HG02943 (cell line): Measurements from ENCODE around the gene CFAP61.
"Not testable (repeated sequence)": the region's sequence is repeated elsewhere in the genome, so short reads cannot be mapped to it uniquely, and the experiment has no call there.

Source experiments
- ATAC-seq: cut with Tn5 transposase; IDR thresholded peaks from one replicate; pipeline ENCODE4 v1.9.1; 2021; ENCODE audit warnings: mild to moderate bottlenecking, low read depth, moderate library complexity; ENCODE audit not compliant: unreplicated experiment

Gene CFAP61

DNA sequence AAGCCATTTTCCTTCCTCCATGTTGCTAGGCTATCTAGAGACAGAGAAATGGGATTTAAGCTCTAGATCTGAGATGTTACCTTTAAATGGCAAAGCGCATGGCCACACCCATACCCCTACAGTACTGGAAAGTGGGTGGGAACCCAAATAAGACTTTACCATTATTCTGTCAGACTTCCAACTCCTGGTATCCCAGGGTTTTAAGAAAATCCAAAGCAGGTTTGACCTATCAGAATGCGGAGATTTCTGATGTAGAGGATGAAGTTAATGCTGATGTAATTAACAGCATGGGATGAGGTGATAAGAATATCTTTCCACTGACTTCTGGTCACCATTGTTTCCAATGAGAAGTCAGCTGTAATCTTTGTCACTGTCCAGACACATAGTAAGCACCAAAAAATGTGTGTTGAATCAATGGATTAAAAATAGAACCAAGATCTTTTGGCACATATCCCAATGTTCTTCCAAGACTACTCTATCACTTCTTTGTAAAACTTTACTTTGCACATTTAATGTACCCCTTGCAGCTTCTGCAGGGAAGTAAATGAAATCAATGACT is 174.8 kb downstream of the CFAP61 start:
- no peak for ATAC-seq

DNA sequence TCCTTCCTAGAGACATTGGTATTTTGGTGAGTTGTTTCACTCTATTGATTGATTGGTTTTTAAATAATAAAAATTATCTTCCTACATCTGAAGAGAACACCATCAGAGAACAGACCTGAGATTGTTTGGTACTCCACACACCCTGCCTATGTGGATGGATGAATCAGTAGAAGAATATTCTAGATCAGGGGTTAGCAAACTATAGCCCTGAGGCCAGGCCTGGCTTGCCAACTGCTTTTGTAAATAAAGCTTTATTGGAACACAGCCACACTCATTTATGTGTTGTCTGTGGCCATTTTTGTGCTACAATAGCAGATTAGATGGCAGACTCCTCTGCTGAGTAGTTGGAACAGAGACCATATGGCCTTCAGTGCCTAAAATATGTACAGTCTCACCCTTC is 176.0 kb downstream of the CFAP61 start:
- no peak for ATAC-seq

DNA sequence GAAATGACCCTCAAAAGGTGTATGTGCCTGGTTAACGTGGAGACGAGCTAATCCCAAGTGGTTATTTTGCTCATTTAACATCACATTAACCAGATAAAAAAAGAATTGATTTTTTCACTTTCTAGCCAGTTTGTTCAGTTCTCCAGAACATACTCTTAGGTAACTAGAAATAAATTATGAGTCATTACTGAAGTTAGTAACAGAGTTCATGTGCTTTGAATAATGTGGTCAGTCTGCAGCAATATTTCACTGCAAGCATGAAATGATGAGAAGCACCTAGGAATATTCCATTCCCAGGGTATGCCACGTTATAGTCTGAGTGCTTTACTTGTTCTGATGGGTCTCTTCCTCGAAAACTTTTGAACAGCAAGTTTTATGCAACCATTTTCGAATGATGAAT is 177.3 kb downstream of the CFAP61 start:
- ATAC-seq: no peak

DNA sequence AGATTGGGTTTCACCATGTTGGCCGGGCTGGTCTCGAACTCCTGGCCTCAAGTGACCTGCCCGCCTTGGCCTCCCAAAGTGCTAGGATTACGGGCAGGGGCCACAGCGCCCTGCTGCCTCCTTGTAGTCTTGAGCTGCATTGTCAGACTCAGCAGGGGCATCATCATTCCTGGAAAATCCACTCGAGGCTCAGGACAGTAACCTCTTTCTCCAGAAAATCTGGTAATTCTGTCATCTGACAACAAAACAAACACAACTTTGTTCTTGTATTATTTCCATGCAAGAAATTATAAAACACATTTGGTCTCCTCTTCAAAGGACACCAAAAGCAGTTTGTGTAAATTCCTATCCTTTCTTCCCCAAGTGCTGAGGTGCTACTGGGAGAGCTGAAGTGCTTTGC is 178.4 kb downstream of the CFAP61 start:
- ATAC-seq: no peak

DNA sequence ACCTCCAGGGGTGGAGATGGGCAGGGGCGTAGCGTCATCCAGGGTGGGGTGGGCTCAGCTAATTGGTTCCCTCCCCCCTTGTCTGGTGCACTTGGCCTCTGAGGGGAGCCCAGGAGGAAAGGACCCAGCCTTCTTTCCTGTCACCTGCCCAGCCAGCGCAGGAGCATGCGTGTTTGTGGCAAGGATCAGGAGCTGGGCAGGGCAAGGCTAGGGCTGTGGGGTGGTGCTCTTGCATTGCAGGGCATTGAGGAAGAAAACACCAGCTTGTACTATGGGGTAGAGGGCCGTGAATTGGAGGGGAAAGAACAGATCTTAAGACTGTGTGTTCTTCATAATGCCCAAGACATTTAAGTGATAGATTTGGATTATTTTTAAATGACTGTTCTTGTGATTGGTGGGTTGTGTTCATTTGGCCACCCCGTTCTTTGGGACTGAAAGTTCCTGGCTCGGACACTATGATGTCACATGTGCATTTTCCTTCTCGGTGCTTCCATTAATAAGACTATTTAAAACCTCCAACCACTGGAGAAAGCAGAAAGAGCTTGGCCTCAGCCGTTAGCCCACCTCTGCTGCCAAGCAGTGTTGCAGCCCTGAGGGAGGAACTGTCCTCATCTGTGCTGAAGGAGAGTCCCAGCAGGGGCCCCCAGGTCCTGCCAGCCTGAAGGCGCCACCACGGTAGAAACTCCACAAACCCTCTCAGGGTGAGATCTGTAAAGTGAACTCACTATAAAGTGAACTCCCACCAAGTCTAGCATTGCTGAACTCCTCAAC is 179.4 kb downstream of the CFAP61 start:
- no peak for ATAC-seq

DNA sequence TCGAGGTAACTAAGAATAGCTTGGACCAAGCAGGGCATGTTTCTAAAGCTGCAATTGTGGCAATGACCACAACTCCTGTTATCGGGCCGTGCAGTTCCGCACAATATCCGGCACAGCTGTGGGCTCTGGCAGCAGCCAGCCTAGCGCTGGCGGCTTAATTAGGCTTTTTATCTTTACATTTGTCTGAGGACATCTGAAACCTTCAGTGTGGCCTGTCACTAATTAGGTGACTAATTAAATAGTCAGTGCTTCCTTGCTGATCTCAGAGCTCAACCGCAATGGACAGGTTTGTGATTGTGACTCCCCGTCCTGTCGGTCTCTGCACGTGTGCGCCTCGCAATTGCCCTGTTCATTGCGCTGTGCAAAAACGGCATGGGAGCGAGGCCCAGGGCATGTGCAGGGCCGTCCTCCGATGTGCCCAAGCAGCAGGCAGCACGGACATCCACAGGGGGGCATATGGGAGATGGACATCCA is 180.7 kb downstream of the CFAP61 start:
- peak; percentile 64 for ATAC-seq

DNA sequence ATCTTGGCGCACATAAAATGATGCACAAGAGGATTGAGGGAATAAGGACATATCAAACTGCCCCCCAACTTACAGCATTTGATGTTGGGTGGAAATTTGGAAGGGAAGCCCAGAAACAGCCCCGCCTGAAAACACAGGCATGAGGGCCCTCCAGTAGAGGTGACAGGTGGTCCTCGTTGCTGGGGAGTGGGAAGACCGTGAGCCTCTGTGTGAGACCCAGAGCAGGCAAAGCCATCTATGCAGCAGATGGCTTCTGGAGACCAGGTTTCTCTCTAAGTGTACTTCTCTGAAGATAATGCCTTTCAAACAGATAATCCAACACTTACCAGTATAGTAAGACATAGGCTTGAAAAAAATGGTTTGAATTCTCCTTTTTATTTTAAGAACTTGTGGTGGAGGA is 183.3 kb downstream of the CFAP61 start:
- no peak for ATAC-seq

DNA sequence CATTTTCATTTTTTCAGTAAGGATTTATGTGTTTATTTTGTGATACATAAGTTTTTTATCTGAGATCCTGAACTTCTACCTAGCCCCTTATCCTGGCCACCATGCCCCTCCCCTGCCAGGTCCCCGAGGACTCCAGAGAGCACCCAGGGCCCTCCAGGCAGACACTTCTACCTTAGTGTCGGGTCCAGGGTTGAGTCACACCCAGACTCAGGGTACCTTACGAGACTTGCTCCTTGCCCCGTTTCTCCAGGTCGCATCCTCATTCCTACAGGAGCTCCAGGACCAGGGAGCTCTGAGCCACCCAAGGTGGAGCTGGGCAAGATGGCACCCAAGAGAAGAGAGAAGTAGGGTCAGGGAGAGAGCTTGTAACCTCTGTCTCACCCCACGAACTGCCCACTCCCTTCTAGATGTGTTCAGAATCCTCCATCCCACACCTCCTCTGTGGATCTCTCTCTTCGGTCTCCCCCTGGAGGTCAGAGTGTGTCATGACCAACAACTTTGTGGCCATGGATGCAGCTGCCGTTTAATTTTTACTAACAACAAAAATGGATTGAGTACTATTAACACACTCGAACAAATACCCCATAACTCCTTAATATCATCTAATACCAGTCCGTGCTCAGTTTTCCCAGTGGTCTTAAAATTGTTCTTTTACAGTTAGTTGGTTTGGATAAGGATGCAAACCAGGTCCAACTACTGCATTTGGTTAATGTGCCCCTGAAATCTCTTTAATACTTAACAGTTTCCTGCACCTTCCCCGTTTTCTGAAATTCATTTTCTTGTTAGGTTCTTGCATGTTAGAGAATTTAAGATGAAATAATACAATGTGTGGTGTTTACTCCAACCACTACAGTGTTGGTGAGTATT is 185.0 kb downstream of the CFAP61 start:
- ATAC-seq: no peak

DNA sequence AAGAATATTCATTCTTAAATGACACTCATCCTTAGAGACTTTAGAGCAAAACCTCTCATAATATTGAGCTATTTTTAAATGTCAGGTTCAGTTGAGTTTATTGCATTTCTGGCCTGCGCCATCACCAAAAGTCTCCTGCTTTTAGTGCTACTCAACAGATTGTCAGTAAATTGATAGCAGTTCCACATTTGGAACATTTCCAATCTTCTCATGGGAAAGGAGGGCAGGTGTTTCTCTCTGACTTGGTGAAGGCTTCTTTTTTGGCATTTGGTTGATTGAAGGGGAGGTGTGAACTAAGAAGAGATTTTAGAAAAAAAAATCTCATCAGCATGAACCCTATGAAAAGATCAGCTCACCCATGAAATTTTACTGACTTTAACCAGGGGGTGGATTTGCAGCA is 189.6 kb downstream of the CFAP61 start:
- no peak for ATAC-seq

DNA sequence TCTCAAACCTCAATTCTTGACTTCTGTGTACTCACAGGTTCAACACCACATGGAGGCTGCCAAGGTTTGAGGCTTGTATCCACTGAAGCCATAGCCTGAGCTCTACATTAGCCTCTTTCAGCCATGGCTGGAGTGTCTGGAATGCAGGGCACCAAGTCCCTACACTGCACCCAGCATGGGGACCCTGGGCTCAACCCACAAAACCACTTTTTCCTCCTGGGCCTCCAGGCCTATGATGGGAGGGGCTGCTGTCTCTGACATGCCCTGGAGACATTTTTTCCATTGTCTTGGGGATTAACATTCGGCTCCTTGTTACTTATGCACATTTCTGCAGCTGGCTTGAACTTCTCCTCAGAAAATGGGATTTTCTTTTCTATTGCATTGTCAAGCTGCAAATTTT is 192.1 kb downstream of the CFAP61 start:
- ATAC-seq: not testable (repeated sequence)

DNA sequence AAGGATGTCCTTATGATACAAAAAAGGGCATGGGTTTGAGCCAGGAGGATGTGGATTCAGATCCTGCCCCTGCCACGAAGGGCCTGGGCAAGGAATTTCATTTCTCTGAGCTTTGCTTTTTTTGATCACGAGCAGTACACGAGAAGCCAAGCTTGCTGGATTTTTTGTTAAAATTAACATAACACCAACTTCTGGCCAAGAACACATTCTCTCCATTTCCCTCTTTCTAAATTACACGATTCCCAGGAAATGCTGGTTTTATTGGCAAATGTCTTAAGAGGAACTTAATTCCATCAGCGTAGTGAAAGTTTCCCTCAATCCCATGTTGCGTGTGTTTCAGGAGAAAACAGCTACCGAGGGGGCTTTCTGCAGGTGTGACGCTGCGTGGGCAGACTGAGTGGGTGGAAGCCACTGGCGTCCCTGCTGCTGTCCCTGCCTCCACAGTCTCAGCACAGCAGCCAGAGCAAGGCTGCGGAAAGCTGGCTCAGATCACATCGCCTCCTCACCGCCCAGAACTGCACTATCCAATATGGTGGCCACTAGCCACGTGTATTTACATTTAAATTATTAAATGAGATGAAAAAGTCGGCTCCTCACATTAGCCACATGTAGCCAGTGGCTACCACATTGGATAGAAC is 194.8 kb downstream of the CFAP61 start:
- ATAC-seq: no peak

DNA sequence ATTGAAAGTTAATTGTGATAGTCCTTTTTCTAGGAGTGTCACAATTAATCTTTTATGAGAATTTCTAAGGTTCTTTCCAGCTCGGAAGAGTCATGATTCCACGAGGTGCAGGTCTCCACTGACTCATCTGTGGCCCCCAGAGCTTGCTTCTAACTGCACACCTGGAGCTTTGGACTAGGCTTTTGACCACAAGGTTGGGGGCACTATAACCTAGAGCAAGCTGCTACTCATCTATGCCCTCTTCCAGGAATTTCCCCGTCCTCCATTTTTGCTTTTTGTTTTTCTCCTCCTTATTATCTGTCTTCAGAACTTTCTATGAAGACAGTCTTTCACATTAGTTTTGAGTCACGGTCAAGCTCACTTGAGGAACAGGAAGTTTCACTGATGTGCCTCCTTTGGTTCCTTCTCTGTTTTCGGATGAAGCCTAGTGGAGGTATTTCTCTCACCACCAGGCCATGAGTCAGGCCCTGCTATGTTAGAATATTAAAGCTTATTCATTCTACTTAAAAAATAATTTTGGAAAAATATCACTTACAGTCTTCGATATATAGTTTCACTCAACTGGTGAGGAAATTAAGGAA is 196.4 kb downstream of the CFAP61 start:
- no peak for ATAC-seq

DNA sequence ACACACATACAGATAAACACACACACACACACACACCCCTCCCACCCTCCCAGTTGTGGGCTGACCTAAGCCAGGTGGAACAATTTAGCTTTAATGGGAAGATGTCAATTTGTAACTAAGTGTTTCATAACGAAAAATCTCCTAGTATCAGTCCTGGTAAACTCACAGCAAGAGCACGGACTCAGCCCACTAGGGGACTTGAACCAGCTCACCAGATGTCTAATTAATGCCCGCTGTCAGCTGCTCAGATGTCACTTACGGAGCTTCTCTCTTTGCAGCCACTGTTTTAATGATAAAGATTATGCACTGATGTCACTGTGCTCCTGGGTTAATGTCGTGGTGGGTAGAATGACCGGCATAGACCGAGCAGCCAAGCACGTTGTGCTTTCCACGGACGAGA is 199.0 kb downstream of the CFAP61 start:
- no peak for ATAC-seq

DNA sequence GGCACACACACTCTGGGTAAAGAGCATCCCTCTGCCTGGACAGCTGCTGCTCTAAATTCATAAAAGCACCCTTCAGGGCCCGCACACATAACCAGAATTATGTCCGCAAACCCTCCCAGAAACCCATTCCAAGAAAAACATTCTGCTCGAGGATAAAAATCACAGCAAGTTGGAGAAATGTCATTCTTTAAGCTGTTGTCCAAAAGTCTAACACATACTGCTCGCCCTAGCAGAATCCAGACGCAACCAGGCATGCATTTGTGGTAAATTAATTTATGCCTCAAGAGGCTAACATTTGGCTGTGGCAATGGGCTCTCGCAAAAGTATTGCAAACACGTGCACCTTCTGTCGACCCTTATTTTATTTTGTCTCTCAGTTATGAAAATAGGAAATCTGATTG is 199.5 kb downstream of the CFAP61 start:
- no peak for ATAC-seq

DNA sequence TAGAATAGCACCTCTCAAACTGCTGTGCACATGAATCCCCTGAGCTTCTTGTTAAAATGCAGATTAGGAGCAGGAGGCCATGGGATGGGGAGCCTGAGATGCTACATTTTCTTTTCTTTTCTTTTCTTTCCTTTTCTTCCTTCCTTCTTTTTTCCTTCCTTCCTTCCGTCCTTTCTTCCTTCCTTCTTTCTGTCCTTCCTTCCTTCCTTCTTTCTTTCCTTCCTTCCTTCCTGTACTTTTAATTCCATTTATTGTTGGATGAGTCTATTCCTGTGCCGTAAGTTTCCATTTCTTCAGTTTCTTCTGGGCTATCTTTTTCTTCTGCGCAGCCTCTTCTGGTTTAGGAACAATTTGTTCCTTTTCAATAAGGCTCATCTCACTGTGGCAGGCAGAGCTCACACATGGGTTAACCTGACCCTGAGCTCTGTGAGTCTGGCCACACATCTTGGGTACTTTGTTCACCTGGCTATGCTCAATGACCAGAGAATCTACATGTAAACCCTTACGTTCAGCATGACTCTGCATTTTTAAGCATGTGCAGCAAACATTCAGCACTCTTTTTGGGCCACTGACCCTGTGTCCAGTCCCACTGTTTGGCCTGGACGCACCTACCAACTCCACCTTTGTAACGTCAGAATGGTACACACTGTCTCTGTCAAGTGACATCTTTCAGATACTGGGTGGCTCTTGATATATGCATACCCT is 200.9 kb downstream of the CFAP61 start:
- no peak for ATAC-seq

DNA sequence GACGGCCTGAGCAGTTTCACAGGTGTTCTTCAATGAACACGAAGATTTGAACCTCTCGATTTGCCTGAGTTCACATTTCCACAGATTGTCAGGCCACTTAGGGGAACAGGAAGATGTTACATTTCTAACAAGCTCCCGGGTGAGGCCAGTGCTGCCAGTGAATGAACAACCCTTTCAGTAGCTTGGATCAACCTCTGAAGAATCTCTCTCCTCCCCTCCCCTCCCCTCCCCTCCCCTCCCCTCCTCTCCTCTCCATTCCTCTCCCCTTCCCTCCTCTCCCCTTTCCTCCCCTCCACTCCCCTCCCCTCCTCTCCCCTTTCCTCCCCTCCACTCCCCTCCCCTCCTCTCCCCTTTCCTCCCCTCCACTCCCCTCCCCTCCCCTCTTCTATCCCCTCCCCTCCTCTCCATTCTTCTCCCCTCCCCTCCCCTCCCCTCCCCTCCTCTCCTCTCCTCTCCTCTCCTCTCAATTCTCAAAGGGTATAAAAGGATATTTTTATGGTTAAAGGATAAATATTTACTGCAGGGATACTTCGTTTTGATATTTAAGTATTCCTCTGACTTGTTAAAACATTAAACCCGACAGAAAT is 201.5 kb downstream of the CFAP61 start:
- ATAC-seq: no peak

DNA sequence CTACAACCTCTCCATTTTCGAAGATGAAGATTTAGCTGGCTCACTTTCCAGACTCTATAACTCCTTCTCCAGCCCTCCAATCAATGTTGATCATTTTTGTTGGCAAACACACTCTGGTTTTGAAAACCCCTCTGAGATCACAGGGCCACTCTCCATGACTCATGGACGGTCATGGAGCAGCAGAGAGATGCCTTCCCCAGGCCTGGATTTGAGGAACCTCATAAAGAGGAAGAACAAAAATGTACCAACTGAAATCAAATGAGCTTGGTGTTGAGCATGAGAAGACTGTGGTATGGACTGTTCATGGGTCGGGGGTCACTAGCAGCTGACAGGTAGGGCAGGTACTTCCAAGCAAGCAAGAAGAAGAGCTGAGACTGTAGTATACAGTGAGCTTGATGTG is 202.8 kb downstream of the CFAP61 start:
- no peak for ATAC-seq

DNA sequence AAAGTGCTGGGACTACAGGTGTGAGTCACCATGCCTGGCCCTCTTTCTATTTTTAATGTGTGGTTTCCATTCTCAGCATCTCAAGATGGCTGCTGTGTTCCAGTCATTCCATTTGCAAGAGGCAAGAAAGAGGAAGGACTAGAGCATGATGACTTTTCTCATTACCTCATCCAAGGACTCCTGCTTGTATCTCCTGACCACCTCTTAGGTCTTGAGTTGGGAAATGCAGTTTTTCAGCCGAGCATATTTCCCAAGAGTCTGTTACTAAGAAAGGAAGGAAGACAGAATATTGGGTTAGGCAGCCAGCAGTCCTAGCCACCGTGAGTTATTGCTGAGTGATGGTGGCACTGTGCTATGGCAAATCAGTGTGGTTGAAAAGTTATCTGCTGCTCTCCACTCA is 207.2 kb downstream of the CFAP61 start:
- ATAC-seq: no peak

DNA sequence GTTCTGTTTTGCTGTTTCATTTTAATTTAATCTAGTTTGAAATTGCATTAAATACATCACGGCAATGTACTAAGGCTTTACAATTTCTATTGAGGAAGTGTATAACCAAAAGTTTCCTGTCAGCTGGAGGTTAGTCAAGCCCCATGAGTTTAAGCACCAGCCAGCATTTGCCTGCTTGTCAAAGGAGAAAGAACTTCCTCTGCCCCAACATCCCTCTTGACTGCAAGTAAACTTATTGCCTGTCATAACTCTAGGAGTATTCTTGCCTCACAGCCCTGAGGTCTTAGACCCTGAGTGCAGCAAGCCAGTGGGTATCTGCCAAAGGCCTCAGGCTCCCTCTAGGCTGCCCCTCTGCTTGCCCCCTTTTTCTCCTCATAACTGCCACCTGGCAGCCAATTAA is 208.8 kb downstream of the CFAP61 start:
- no peak for ATAC-seq

DNA sequence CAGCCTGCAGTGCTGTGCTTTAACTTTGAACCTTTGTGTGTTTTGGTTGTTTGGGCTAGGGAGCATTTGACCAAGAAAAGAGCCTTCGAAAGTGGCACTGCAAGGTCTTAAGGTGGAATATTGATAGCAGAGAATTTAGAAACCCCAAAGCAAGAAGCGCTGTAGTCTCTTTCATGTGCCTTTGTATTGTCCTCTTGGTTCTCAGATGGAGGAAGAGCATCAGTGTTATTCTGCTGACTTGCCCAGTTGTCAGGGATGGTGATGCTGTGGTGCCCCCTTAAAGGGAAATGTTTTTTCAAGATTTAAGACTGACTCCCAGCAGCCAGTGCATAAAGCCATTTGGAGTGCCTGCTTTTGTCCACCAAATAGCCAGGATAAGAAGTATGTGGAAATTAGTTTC is 212.9 kb downstream of the CFAP61 start:
- ATAC-seq: no peak
